ENCODE data around the gene PI4K2A. TPM values are rescaled to one million over a fixed set of nuclear protein-coding genes. Genes with fewer than 3 reads are reported as not detected.

The PI4K2A gene
- total and polyA plus RNA-seq, 8 donors = 2.2 to 8.9 (median 3.6) TPM

DNA sequence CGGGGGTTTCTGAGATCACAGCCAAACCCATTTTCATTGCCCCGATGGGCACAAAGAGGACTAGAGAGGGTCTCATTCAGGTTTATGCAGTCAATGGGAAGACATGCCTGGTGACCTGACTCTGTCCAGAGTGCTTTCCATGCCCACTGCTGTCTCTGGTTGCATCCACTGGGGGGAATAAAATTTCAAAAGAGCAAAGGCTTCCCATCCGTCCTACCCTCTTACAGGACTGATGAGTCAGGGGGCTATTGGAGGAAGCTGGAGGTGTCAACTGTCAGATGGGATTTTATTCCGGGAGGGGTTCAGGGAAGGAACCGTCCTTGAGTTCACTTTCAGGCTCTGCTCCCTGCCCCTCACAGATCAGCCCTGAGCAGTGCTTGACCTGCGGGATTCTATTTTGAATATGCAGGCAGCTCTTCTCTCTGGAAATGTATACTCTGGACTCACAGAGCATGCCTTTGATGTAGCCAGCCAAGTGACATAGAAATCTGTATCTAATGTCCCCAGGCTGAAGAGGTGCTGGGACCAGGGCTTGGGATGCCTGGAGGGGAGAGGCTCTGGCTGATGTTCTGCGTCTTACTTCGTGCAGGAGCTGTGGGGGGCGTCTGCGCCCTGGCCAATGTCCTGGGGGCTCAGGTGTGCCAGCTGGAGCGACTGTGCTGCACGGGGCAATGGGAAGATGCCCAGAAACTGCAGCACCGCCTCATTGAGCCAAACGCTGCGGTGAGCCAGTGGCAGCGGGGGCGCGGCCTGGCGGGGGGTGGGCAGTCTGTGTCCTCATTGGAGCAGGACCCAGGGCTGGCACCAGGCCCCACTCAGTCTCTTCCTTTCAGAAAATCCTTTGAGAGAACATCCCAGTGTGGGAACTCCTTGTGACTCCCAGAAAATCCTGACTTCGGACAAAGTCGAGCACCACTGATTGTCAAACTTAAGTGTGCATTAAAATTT is 38.9 kb upstream of the PI4K2A start:
- ATAC-seq (no peak), DNase-seq (no peak), FAIRE-seq (no peak)
- TF ChIP-seq, protein P1, sequence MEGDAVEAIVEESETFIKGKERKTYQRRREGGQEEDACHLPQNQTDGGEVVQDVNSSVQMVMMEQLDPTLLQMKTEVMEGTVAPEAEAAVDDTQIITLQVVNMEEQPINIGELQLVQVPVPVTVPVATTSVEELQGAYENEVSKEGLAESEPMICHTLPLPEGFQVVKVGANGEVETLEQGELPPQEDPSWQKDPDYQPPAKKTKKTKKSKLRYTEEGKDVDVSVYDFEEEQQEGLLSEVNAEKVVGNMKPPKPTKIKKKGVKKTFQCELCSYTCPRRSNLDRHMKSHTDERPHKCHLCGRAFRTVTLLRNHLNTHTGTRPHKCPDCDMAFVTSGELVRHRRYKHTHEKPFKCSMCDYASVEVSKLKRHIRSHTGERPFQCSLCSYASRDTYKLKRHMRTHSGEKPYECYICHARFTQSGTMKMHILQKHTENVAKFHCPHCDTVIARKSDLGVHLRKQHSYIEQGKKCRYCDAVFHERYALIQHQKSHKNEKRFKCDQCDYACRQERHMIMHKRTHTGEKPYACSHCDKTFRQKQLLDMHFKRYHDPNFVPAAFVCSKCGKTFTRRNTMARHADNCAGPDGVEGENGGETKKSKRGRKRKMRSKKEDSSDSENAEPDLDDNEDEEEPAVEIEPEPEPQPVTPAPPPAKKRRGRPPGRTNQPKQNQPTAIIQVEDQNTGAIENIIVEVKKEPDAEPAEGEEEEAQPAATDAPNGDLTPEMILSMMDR (IDR thresholded peaks at IDR 0.05) = no peak
- Histone ChIP-seq H3K27ac (no peak overlapping the region), H3K9me3 (no peaks in the 10 kb centered on the region), H3K27me3 (no peaks in the 10 kb centered on the region), H3K36me3 (no peaks in the 10 kb centered on the region), H3K4me3 (no peak overlapping the region), H3K4me1 (peaks cover 0 to 3% (median 0%) of the 10 kb centered on the region in 3 donors)
- 80 to 86% methylated on average over 21 of the region's 21 CpGs for WGBS, 2 donors
- intact Hi-C loops (cut with DNase I) = no loop called here

DNA sequence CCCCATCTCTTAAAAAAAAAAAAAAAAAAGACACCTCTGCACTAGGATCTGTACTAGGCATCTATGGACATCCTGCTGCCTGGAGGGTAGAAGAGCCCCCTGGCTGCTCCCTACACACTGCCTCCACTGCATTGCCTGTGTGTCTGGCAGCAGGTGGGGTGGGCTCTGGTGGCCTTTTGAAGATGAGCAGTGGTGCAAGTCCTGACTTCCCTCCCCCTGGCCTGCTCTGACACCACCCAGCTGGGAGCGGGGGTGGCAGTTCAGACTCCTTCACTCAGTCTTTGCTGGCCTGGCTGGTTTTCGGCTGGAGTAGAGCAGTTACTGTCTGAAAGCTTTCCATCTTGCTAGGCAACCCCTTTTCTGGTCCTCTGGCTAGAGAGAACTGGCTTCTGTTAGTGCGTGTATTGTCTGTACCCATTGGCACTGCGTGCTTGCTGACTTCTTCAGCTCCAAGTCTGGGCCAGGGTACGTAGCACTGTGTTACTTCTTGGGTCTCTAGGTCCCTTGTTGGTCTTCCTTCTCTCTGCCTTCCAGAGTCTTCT is 33.3 kb upstream of the PI4K2A start:
- TF ChIP-seq, protein P1 (IDR thresholded peaks at IDR 0.05) = no peak
- FAIRE-seq (no peak), DNase-seq (no peak), ATAC-seq (no peak)
- intact Hi-C loops (cut with DNase I) = no loop called here
- H3K4me3 ChIP-seq = no peak overlapping the region
- no peaks in the 10 kb centered on the region for H3K36me3 ChIP-seq
- H3K9me3 ChIP-seq = no peaks in the 10 kb centered on the region
- H3K27ac ChIP-seq = no peak overlapping the region
- no peaks in the 10 kb centered on the region for H3K27me3 ChIP-seq
- H3K4me1 ChIP-seq = no peaks in the 10 kb centered on the region
- WGBS, 2 donors = 95 to 97% methylated on average over 5 of the region's 5 CpGs

DNA sequence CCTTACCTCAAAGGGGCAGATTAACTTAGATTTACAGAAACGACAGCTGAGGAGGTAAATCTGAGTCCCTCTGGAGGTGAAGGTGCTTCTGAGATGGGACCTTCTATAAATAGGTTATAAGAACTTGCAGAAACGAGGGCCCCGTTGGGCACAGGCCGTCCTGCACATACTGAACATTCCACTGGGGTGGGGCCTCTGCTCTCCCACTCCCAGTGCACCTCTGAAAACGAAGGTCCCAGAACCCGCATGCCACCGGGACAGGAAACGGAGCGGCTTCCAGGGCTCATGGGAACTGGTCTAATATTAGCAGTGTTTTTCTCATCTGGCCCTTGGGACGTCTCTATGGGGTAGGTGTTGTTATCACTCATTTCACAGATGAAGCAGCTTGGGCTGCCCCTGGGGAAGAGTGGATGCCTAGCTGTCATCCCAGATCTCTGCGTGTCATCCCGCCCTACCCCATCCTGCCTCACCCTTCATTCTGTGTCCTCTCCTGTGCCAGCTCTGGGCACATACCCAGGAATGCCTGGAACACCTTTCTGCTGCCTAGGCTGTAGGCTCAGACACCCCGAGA is 31.4 kb upstream of the PI4K2A start:
- intact Hi-C loops (cut with DNase I) = no loop called here
- WGBS, 2 donors = 83 to 84% methylated on average over 13 of the region's 13 CpGs
- DNase-seq (no peak), FAIRE-seq (no peak), ATAC-seq (no peak)
- no peaks in the 10 kb centered on the region for H3K27me3 ChIP-seq
- H3K4me1 ChIP-seq = no peaks in the 10 kb centered on the region
- TF ChIP-seq, protein P1 (IDR thresholded peaks at IDR 0.05) = no peak
- no peaks in the 10 kb centered on the region for H3K9me3 ChIP-seq
- H3K4me3 ChIP-seq = no peak overlapping the region
- no peak overlapping the region for H3K27ac ChIP-seq
- no peaks in the 10 kb centered on the region for H3K36me3 ChIP-seq

DNA sequence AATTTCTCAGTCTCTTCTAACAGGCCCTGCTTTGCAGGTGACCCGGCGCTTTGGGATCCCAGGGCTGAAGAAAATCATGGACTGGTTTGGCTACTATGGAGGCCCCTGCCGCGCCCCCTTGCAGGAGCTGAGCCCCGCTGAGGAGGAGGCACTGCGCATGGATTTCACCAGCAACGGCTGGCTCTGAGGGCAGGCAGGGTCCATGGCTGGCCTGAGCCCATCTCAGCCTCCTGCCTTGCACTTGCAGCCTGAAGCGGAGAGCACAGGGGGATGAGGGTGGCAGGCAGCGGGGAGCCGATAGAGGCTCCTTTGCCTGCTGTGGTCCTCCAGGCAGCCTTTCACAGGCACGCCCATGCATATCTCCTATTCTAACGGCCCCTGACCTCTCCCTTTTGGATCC is 29.0 kb upstream of the PI4K2A start:
- H3K4me1 ChIP-seq = no peaks in the 10 kb centered on the region
- TF ChIP-seq, protein P1 (IDR thresholded peaks at IDR 0.05) = no peak
- no peak overlapping the region for H3K4me3 ChIP-seq
- DNase-seq (no peak), ATAC-seq (no peak), FAIRE-seq (no peak)
- WGBS, 2 donors = 85 to 89% methylated on average over 12 of the region's 12 CpGs
- H3K27ac ChIP-seq = no peak overlapping the region
- no peaks in the 10 kb centered on the region for H3K27me3 ChIP-seq
- intact Hi-C loops (cut with DNase I) = no loop called here
- H3K36me3 ChIP-seq = no peaks in the 10 kb centered on the region
- no peaks in the 10 kb centered on the region for H3K9me3 ChIP-seq

Measured in pancreas (tissue), 10 donors.